H9 (cell line): ENCODE data around the gene EZH2. TPM values are rescaled to one million over a fixed set of nuclear protein-coding genes. Genes with fewer than 3 reads are reported as not detected.

Source experiments
- DNase-seq: peaks from one replicate; pipeline ENCODE4 v3.0.0-alpha.2; 2017
- H2AFZ ChIP-seq: one replicate; pipeline ENCODE4 v1.6.1; 2013; ENCODE audit warnings: mild to moderate bottlenecking, low read length, control low read depth, moderate library complexity
- H2AK5ac ChIP-seq: 2 replicates; pipeline ENCODE4 v1.6.1; 2013; ENCODE audit warnings: low read length, control low read depth, mixed read lengths; ENCODE audit not compliant: insufficient read length
- H2BK120ac ChIP-seq: one replicate; pipeline ENCODE4 v1.6.1; 2013; ENCODE audit warnings: low read depth, mild to moderate bottlenecking, low read length, control low read depth, inconsistent platforms; ENCODE audit not compliant: poor library complexity, severe bottlenecking
- H2BK12ac ChIP-seq: 2 replicates; pipeline ENCODE4 v1.6.1; 2013; ENCODE audit warnings: low read length, control low read depth, mixed read lengths, low read depth; ENCODE audit not compliant: insufficient read length
- H2BK15ac ChIP-seq: 2 replicates; pipeline ENCODE4 v1.6.1; 2013; ENCODE audit warnings: low read depth, low read length, control low read depth
- H2BK20ac ChIP-seq: one replicate; pipeline ENCODE4 v1.6.1; 2013; ENCODE audit warnings: low read depth, mild to moderate bottlenecking, low read length, control low read depth, inconsistent platforms; ENCODE audit not compliant: poor library complexity, severe bottlenecking
- H2BK5ac ChIP-seq: 2 replicates; pipeline ENCODE4 v1.6.1; 2013; ENCODE audit warnings: low read length, control low read depth, mixed read lengths; ENCODE audit not compliant: insufficient read length
- H3K14ac ChIP-seq: 2 replicates; pipeline ENCODE4 v1.6.1; 2013; ENCODE audit warnings: low read length, control low read depth; ENCODE audit not compliant: insufficient read depth
- H3K18ac ChIP-seq: 2 replicates; pipeline ENCODE4 v1.6.1; 2013; ENCODE audit warnings: low read depth, mild to moderate bottlenecking, mixed read lengths, low read length, control low read depth; ENCODE audit not compliant: insufficient read length
- H3K23ac ChIP-seq: 2 replicates; pipeline ENCODE4 v1.6.1; 2013; ENCODE audit warnings: low read length, control low read depth, mixed read lengths, low read depth; ENCODE audit not compliant: insufficient read length
- H3K23me2 ChIP-seq: 2 replicates; pipeline ENCODE4 v1.6.1; 2013; ENCODE audit warnings: low read depth, mild to moderate bottlenecking, mixed read lengths, low read length, control low read depth; ENCODE audit not compliant: insufficient read length, poor library complexity, severe bottlenecking
- H3K27ac ChIP-seq: 2 replicates; pipeline ENCODE4 v1.5.1; 2013; ENCODE audit warnings: low read length, control low read depth, mixed read lengths, low read depth; ENCODE audit not compliant: insufficient read length
- H3K27me3 ChIP-seq: 2 replicates; pipeline ENCODE4 v1.6.1; 2013; ENCODE audit warnings: low read length, control low read depth, inconsistent platforms; ENCODE audit not compliant: insufficient read depth
- H3K4ac ChIP-seq: 2 replicates; pipeline ENCODE4 v1.6.1; 2013; ENCODE audit warnings: low read depth, mild to moderate bottlenecking, control low read depth, inconsistent platforms, low read length, moderate library complexity
- H3K4me1 ChIP-seq: 2 replicates; pipeline ENCODE4 v1.6.1; 2013; ENCODE audit warnings: low read length, control low read depth, inconsistent platforms; ENCODE audit not compliant: insufficient read depth
- H3K4me2 ChIP-seq: 2 replicates; pipeline ENCODE4 v1.6.1; 2013; ENCODE audit warnings: low read length, control low read depth, mixed read lengths; ENCODE audit not compliant: insufficient read length, insufficient read depth
- H3K56ac ChIP-seq: 2 replicates; pipeline ENCODE4 v1.6.1; 2013; ENCODE audit warnings: low read depth, mild to moderate bottlenecking, mixed read lengths, low read length, control low read depth; ENCODE audit not compliant: insufficient read length
- H3K79me1 ChIP-seq: 2 replicates; pipeline ENCODE4 v1.6.1; 2013; ENCODE audit warnings: low read depth, mild to moderate bottlenecking, moderate library complexity, low read length, control low read depth, inconsistent platforms; ENCODE audit not compliant: insufficient read depth, poor library complexity, severe bottlenecking
- H3K79me2 ChIP-seq: 2 replicates; pipeline ENCODE4 v1.6.1; 2013; ENCODE audit warnings: low read length, control low read depth, inconsistent platforms; ENCODE audit not compliant: insufficient read depth
- H3K9ac ChIP-seq: 2 replicates; pipeline ENCODE4 v1.6.1; 2013; ENCODE audit warnings: low read length, control low read depth, mixed read lengths; ENCODE audit not compliant: insufficient read length; ENCODE audit errors: extremely low read depth
- H3K9me3 ChIP-seq: one replicate; pipeline ENCODE4 v1.6.1; 2013; ENCODE audit warnings: low read depth, low read length, inconsistent platforms; ENCODE audit not compliant: control insufficient read depth
- H3T11ph ChIP-seq: one replicate; pipeline ENCODE4 v1.6.1; 2013; ENCODE audit warnings: mild to moderate bottlenecking, low read length, control low read depth, inconsistent platforms
- H4K20me1 ChIP-seq: one replicate; pipeline ENCODE4 v1.6.1; 2013; ENCODE audit not compliant: control insufficient read depth, insufficient read length, insufficient read depth
- H4K5ac ChIP-seq: 2 replicates; pipeline ENCODE4 v1.6.1; 2013; ENCODE audit warnings: low read depth, mild to moderate bottlenecking, mixed read lengths, low read length, control low read depth; ENCODE audit not compliant: insufficient read length
- H4K8ac ChIP-seq: replicated peaks from 2 replicates; pipeline ENCODE4 v1.6.1; 2013; ENCODE audit warnings: low read length, control low read depth, mixed read lengths, low read depth; ENCODE audit not compliant: insufficient read length
- H4K91ac ChIP-seq: 2 replicates; pipeline ENCODE4 v1.6.1; 2013; ENCODE audit warnings: low read depth, mild to moderate bottlenecking, moderate library complexity, mixed read lengths, low read length, control low read depth; ENCODE audit not compliant: insufficient read length
- H3K27ac Mint-ChIP-seq, 3 experiments: 2 replicates in 2 of 3; 3 replicates in 1 of 3; pipeline ENCODE4 v1.8.0; 2020 to 2021; ENCODE audit warnings: mixed read lengths in 3 of 3, mild to moderate bottlenecking in 1 of 3, moderate library complexity in 1 of 3
- H3K27me3 Mint-ChIP-seq: 2 replicates; pipeline ENCODE4 v1.8.0; 2021; ENCODE audit warnings: low read depth, mild to moderate bottlenecking, moderate library complexity, mixed read lengths
- H3K36me3 Mint-ChIP-seq, 3 experiments: 2 replicates in 2 of 3; 3 replicates in 1 of 3; pipeline ENCODE4 v1.8.0; 2020 to 2021; ENCODE audit warnings: low read depth in 3 of 3, mixed read lengths in 3 of 3; ENCODE audit not compliant: insufficient read depth in 1 of 3
- H3K4me1 Mint-ChIP-seq, 2 experiments: 2 replicates each; pipeline ENCODE4 v1.8.0; 2020; ENCODE audit warnings: mixed read lengths in 2 of 2
- H3K4me3 Mint-ChIP-seq, 2 experiments: 2 replicates in 1 of 2; 3 replicates in 1 of 2; pipeline ENCODE4 v1.8.0; 2020 to 2021; ENCODE audit warnings: mild to moderate bottlenecking in 2 of 2, mixed read lengths in 2 of 2, moderate library complexity in 1 of 2
- H3K9me3 Mint-ChIP-seq, 2 experiments: 2 replicates in 1 of 2; 3 replicates in 1 of 2; pipeline ENCODE4 v1.8.0; 2020; ENCODE audit warnings: mild to moderate bottlenecking in 2 of 2, mixed read lengths in 2 of 2, moderate library complexity in 1 of 2
- CTCF ChIP-seq: fragments of 200-600 bp; sonication (generic); conservative IDR thresholded peaks from 3 replicates; pipeline ENCODE4 v1.8.0; 2021; ENCODE audit warnings: antibody characterized with exemption, mild to moderate bottlenecking
- WGBS: extraction: QIAGEN DNeasy Blood & Tissue Kit; methylation state at CpG from one replicate; pipeline ENCODE4 v1.1.7; 2013; ENCODE audit warnings: missing lambda C conversion rate, low lambda C conversion rate, mixed read lengths; ENCODE audit not compliant: insufficient read length; ENCODE audit errors: extremely low coverage; 5-methylcytosine and 5-hydroxymethylcytosine counted together
- total RNA-seq: library from RNA; stranded (reverse); gene quantifications from 2 replicates; pipeline ENCODE4 v1.2.1, GENCODE V29; 2021

EZH2 gene
- total RNA-seq, 1 experiment from 2014 or later: 41.3 TPM

- Histone ChIP-seq H3K4ac (no peak overlapping the region), H2BK20ac (no peak overlapping the region), H3K79me1 (peaks cover 3% of the 10 kb centered on the region), H2BK120ac (no peak overlapping the region), H4K20me1 (no peaks in the 10 kb centered on the region), H3K23me2 (no peaks in the 10 kb centered on the region), H3K79me2 (peaks cover 27% of the 10 kb centered on the region; the same call in 1 of the 2 replicates), H2AFZ (no peak overlapping the region), H2BK5ac (no peak overlapping the region), H3K18ac (no peak overlapping the region), H3K56ac (no peak overlapping the region), H3T11ph (no peak overlapping the region), H3K9me3 (no peaks in the 10 kb centered on the region), H3K27me3 (no peaks in the 10 kb centered on the region), H4K91ac (no peak overlapping the region), H3K23ac (no peak overlapping the region), H2BK15ac (no peak overlapping the region), H3K27ac (no peak overlapping the region), H2BK12ac (no peak overlapping the region), H3K4me1 (no peaks in the 10 kb centered on the region; the same call in 1 of the 2 replicates), H3K9ac (no peak overlapping the region), H3K4me2 (no peak overlapping the region), H3K14ac (no peak overlapping the region), H4K5ac (no peak overlapping the region), H2AK5ac (no peak overlapping the region), H4K8ac (no peak overlapping the region)
- Mint-ChIP-seq H3K4me1 (peaks cover 40 to 41% of the 10 kb centered on the region in 2 experiments), H3K36me3 (peaks cover 8 to 14% (median 10%) of the 10 kb centered on the region in 3 experiments; a peak in 6 of 7 replicates), H3K9me3 (peaks cover 5 to 11% of the 10 kb centered on the region in 2 experiments), H3K27me3 (no peaks in the 10 kb centered on the region), H3K4me3 (no peak overlapping the region), H3K27ac (peak overlapping the region in 1 of 3 experiments; percentile 12; a peak in 2 of 7 replicates)
- WGBS: 100% methylated on average over 1 of the region's 2 CpGs
- DNase-seq: no peak
- TF ChIP-seq CTCF: no peak
Measured at GRCh38 chr7:148863324-148863723, 20.8 kb downstream of the EZH2 start.
